ENCODE data around the gene CCDC12. TPM values are rescaled to one million over a fixed set of nuclear protein-coding genes. Genes with fewer than 3 reads are reported as not detected.

CCDC12 gene
- total and polyA plus RNA-seq, 2 of the 13 experiments (the other 11 are each of a cell fraction or from before 2014, with no cell fraction given) = 30.1 to 49.5 TPM

GRCh38 chr3:46998121-46998851, 21.7 kb upstream of the CCDC12 start (continued):
- TF ChIP-seq TEAD3 (CRISPR knock-in tag; optimal IDR thresholded peaks at IDR 0.05; ENCODE audit: borderline replicate concordance) = peak; percentile 81
- 0 out of 2 replicates have a peak, but pooled peaks have one; percentile 26 for TF ChIP-seq DNMT1 (CRISPR knock-in tag; IDR thresholded peaks at IDR 0.05)
- TF ChIP-seq GFI1 (CRISPR knock-in tag; IDR thresholded peaks at IDR 0.05; ENCODE audit: borderline replicate concordance) = 0 out of 2 replicates have a peak, but pooled peaks have one; percentile 16
- 0 out of 2 replicates have a peak, but pooled peaks have one; percentile 42 for TF ChIP-seq ZBTB25 (CRISPR knock-in tag; IDR thresholded peaks at IDR 0.05)
- TF ChIP-seq ZNF333 (CRISPR knock-in tag; IDR thresholded peaks at IDR 0.05; ENCODE audit: borderline replicate concordance) = peak; percentile 33; the same call in 1 of the 2 replicates
- peak; percentile 97 for TF ChIP-seq RAD21 (CRISPR knock-in tag; IDR thresholded peaks at IDR 0.05)
- no peak for TF ChIP-seq HOXA5 (CRISPR knock-in tag; IDR thresholded peaks at IDR 0.05)
- TF ChIP-seq STAT5B (CRISPR knock-in tag; IDR thresholded peaks at IDR 0.05) = no peak
- 0 out of 2 replicates have a peak, but pooled peaks have one; percentile 45 for TF ChIP-seq ZNF672 (CRISPR knock-in tag; IDR thresholded peaks at IDR 0.05)
- TF ChIP-seq KLF12 (CRISPR knock-in tag; IDR thresholded peaks at IDR 0.05; ENCODE audit: borderline replicate concordance) = no peak
- 0 out of 2 replicates have a peak, but pooled peaks have one; percentile 23 for TF ChIP-seq GMEB1 (CRISPR knock-in tag; IDR thresholded peaks at IDR 0.05; ENCODE audit: borderline replicate concordance)
- no peak for TF ChIP-seq NFIB (CRISPR knock-in tag; IDR thresholded peaks at IDR 0.05; ENCODE audit: borderline replicate concordance)
- TF ChIP-seq, protein P1, sequence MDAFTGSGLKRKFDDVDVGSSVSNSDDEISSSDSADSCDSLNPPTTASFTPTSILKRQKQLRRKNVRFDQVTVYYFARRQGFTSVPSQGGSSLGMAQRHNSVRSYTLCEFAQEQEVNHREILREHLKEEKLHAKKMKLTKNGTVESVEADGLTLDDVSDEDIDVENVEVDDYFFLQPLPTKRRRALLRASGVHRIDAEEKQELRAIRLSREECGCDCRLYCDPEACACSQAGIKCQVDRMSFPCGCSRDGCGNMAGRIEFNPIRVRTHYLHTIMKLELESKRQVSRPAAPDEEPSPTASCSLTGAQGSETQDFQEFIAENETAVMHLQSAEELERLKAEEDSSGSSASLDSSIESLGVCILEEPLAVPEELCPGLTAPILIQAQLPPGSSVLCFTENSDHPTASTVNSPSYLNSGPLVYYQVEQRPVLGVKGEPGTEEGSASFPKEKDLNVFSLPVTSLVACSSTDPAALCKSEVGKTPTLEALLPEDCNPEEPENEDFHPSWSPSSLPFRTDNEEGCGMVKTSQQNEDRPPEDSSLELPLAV (CRISPR knock-in tag; conservative IDR thresholded peaks at IDR 0.05; ENCODE audit: low read depth) = no peak; the same call in 1 of the 2 replicates
- TF ChIP-seq SOX6 (IDR thresholded peaks at IDR 0.05) = no peak
- TF ChIP-seq SOX6 (CRISPR knock-in tag; IDR thresholded peaks at IDR 0.05) = peak; percentile 39; the same call in 1 of the 2 replicates
- peak; percentile 31; the same call in 1 of the 2 replicates for TF ChIP-seq ZBTB7A (CRISPR knock-in tag; IDR thresholded peaks at IDR 0.05)
- TF ChIP-seq KDM5B (CRISPR knock-in tag; IDR thresholded peaks at IDR 0.05; ENCODE audit: borderline replicate concordance) = peak; percentile 56; the same call in 1 of the 2 replicates
- TF ChIP-seq NR2F6 (IDR thresholded peaks at IDR 0.05) = no peak
- 0 out of 2 replicates have a peak, but pooled peaks have one; percentile 18 for TF ChIP-seq NR2F6 (CRISPR knock-in tag; IDR thresholded peaks at IDR 0.05)
- TF ChIP-seq ZFP91 (CRISPR knock-in tag; IDR thresholded peaks at IDR 0.05; ENCODE audit: borderline replicate concordance) = peak; percentile 85
- 0 out of 2 replicates have a peak, but pooled peaks have one; percentile 15 for TF ChIP-seq ZNF263 (CRISPR knock-in tag; IDR thresholded peaks at IDR 0.05)
